Activated T-cell treated with anti-CD3 and anti-CD28 coated beads, Interleukin-2, amount 50 U/mL, for 1 hour (primary cell): ENCODE data around the gene FGD2.

Experiments used
- DNase-seq: peaks from one replicate; pipeline ENCODE4 v3.0.0-alpha.2; 2020

Gene FGD2, protein sequence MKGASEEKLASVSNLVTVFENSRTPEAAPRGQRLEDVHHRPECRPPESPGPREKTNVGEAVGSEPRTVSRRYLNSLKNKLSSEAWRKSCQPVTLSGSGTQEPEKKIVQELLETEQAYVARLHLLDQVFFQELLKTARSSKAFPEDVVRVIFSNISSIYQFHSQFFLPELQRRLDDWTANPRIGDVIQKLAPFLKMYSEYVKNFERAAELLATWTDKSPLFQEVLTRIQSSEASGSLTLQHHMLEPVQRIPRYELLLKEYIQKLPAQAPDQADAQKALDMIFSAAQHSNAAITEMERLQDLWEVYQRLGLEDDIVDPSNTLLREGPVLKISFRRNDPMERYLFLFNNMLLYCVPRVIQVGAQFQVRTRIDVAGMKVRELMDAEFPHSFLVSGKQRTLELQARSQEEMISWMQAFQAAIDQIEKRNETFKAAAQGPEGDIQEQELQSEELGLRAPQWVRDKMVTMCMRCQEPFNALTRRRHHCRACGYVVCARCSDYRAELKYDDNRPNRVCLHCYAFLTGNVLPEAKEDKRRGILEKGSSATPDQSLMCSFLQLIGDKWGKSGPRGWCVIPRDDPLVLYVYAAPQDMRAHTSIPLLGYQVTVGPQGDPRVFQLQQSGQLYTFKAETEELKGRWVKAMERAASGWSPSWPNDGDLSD

GRCh38 chr6:37005061-37005810, at the start of gene FGD2:
Gene FGD2 (plus strand): TSS chr6:37005655. CDS start chr6:37005818, 163 bp downstream.
- DNase-seq, result no peak

GRCh38 chr6:36955671-36956445, 49.6 kb upstream of the FGD2 start:
- DNase-seq, result no peak

- no peak for DNase-seq
Measured at GRCh38 chr6:36956446-36956820, 49.0 kb upstream of the FGD2 start.

- DNase-seq, result no peak
Measured at GRCh38 chr6:36957773-36958271, 47.6 kb upstream of the FGD2 start.

DNA sequence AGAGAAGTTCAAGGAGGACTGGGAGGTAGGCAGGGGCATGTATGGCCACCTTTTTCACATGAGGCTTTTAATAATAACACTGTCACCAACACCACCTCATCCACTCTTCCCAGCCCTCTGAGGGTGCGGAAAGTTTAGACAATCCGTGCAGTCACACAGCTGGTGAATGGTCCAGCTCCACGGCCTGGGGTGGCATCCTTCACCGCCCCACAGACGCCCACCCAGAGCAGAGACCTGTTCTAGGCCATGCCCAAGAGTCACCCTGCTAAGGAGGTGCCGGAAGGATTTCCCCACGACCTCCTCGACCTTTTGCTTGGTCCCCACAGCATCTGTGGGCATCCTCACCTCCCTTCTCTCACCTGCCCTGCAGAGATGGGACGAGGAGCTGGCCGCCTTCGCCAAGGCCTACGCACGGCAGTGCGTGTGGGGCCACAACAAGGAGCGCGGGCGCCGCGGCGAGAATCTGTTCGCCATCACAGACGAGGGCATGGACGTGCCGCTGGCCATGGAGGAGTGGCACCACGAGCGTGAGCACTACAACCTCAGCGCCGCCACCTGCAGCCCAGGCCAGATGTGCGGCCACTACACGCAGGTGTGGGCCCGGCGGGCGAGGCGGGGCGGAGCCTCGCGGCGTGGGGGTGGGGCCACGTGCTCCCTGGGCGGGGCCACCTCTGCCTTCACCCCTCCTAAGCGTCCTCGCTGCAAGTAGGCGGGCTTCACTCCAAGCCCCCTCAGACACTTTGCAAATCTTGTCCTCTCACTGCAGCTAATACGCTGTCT, 46.5 kb upstream of the FGD2 start:
- no peak for DNase-seq

DNA sequence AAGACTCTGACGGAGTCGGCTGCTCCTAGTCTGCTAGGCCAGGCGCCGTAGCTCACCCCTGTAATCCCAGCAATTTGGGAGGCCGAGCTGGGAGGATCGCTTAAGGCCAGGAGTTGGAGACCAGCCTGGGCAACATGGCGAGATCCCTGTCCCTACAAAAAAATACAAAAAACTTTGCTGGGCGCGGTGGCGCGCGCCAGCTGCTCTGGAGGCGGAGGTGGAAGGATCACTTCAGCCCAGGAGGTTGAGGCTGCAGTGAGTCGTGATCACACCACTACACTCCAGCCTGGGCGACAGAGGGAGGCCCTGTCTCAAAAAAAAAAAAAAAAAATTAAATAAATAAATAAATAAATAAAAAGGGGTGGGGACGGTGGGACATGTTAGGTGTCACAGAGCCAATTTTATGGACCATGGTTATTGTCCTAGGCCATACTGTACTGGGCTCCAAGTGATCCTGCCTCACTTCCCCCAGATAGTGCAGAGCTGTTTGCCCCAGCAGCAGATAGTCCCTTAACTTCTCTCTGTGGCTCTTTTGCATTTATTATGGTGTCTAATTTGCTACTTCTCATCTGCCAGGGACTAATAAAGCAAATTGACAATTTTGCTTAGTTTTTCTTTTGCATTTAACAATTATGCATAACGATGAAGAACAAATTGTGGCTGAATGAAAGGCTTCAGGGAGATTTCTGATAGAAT, 45.8 kb upstream of the FGD2 start:
- no peak for DNase-seq

GRCh38 chr6:36961441-36962435, 43.7 kb upstream of the FGD2 start:
- no peak for DNase-seq

- peak; percentile 78 for DNase-seq
Measured at GRCh38 chr6:36962874-36963273, 42.6 kb upstream of the FGD2 start.

DNA sequence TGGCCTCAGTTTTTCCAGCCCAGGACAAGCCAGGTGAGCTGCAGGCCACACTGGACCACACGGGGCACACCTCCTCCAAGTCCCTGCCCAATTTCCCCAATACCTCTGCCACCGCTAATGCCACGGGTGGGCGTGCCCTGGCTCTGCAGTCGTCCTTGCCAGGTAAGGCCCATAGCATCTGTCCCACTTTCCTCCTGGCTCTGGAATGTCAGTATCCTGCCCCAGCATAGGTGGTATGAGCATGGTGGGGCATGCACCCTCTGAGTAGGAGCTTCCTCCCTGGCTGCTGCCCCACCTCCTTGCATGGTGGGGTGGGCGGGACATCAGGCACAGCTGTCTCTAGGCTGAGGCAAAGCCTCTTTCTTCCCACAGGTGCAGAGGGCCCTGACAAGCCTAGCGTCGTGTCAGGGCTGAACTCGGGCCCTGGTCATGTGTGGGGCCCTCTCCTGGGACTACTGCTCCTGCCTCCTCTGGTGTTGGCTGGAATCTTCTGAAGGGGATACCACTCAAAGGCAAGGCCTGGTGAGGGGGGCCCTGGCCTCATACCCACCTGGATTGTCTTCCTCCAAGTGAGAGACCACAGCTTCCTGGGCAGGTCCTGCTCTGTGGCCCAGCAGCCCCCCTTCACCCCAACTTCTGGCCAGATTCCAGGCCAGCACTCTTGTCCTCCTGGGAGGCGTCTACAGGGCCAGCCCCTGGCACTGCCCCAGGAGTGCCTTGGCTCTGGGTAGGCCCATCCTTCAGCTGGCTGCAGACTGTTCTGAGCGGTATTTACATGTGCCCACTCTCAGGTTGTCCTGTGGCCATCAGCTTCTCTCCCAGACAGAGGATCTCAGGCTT, 41.8 kb upstream of the FGD2 start:
- peak; percentile 48 for DNase-seq

DNA sequence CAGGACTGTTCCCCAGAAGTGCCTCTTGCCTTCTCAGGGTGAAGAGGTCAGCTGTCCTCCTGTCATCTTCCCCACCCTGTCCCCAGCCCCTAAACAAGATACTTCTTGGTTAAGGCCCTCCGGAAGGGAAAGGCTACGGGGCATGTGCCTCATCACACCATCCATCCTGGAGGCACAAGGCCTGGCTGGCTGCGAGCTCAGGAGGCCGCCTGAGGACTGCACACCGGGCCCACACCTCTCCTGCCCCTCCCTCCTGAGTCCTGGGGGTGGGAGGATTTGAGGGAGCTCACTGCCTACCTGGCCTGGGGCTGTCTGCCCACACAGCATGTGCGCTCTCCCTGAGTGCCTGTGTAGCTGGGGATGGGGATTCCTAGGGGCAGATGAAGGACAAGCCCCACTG, 41.1 kb upstream of the FGD2 start:
- no peak for DNase-seq

GRCh38 chr6:36964908-36965307, 40.5 kb upstream of the FGD2 start:
- no peak for DNase-seq

DNA sequence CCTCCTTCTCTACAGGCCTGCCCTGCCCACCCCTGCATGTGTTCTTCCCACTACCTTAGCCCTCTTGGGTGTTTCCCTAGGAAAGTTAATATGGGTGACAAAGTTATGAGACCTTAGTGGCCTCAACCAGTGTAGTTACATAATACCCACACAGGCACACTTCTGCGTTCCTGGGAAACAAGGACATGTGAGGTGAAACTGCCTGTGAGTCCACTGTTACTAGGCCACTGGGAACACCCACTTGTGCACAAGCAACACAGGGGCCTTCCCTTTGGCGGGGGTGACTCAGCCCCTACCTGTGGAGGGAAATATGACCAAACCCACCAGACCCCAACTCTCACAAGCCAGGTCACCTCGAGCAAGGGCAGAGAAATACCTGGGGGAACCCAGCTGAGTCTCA, 38.2 kb upstream of the FGD2 start:
- DNase-seq, result no peak

DNA sequence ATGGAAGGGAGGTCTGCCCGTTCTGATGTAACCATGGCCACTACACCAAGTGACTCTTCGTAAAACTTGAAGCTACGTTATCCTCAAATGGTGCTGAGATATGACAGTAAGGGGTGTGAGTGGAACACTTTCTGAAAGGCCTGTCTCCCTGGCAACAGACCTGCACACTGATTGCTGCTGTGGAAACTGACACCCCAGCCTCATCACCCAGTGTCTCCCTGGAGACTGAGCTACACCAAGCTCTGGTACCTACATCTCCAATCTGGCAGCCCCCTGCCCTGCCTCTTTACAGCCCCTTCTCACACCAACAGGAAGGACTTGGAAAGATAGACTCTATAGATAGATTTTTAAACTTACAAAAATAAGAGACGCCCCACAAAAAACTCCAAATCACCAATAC, 37.7 kb upstream of the FGD2 start:
- no peak for DNase-seq

DNA sequence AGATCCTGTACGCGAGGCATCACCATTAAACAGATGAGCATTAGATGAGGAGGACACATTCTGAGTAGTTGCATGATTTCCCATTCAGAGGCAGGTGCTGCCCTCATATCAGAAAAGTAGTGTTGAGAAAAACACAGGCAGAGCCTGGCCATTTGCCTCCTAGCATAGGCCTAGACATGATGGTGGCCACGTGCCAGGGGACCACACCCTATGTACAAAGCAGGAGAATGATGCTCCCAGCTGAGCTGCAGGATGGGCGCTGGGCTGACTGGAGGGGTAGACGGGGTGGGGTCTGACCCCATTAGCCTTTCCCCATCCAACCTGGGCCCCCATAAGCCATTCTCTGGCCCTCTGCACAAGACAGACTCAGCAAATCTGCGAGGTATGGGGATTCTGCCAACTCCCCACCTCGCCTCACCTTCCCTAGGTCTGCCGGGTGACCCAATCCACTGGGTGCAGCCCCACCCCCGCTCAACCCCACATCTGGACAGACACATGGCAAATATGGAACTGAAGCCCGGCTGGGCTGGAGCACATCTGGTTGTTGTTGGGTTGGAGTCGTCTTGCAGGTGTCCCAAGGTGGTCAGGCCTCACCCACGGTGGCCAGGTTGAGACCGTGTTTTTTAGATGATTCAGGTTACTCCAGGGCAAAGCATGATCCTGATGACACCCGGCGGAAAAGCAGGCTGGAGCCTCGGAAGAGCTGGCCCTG, 37.0 kb upstream of the FGD2 start:
- no peak for DNase-seq

GRCh38 chr6:36969240-36969691, 36.2 kb upstream of the FGD2 start:
- no peak for DNase-seq

- no peak for DNase-seq
Measured at GRCh38 chr6:36969988-36970891, 35.2 kb upstream of the FGD2 start.
